GM12878 (cell line): ENCODE data around the gene CDC42BPA. TPM values are rescaled to one million over a fixed set of nuclear protein-coding genes. Genes with fewer than 3 reads are reported as not detected.

Source experiments
- ATAC-seq: fragments of 200-7000 bp; cut with Tn5 transposase; 3 replicates; pipeline ENCODE4 v1.9.1; 2020; ENCODE audit warnings: mild to moderate bottlenecking, moderate library complexity
- BruUV-seq: library from RNA; stranded (reverse); fragments of 400-500 nt; replicated peaks from 2 replicates; lab custom pipeline; 2021; lab: Mats Ljungman, UMichigan
- CTCF ChIA-PET: fragments of 300-600 bp; sonication (Branson Sonifier 250); formaldehyde crosslinking; extraction: SDS; loops from one replicate; lab custom pipeline; 2021; ENCODE audit warnings: inconsistent platforms; lab: Yijun Ruan, JAX
- POLR2A ChIA-PET: fragments of 350-600 bp; formaldehyde crosslinking; extraction: SDS; loops from one replicate; lab custom pipeline; 2021; ENCODE audit warnings: inconsistent platforms; lab: Charles Lee
- RAD21 ChIA-PET: fragments of 300-600 bp; sonication (Branson Sonifier 250); formaldehyde crosslinking; loops from one replicate; lab custom pipeline; 2023; ENCODE audit warnings: antibody characterized with exemption; ENCODE audit not compliant: unreplicated experiment; lab: Charles Lee
- SMC1A ChIA-PET: fragments of 300-600 bp; sonication (Branson Sonifier 250); formaldehyde crosslinking; loops from one replicate; lab custom pipeline; 2023; ENCODE audit not compliant: unreplicated experiment, uncharacterized antibody; lab: Charles Lee
- DNase-seq: peaks from one replicate; pipeline ENCODE4 v3.0.0-alpha.2; 2011; ENCODE audit warnings: low read depth, low spot score
- FAIRE-seq: peaks from 3 replicates; lab custom pipeline; 2011; peaks lifted over from hg19 to GRCh38; lab: Jason Lieb, UNC
- H2AFZ ChIP-seq: 2 replicates; pipeline ENCODE4 v1.6.0; 2011; ENCODE audit warnings: low read depth, low read length, control low read depth; ENCODE audit not compliant: control insufficient read depth
- H3K27ac ChIP-seq: 2 replicates; pipeline ENCODE4 v1.5.1; 2011; ENCODE audit warnings: control low read depth; ENCODE audit not compliant: control insufficient read depth, insufficient read depth
- H3K27me3 ChIP-seq, 2 experiments: replicated peaks in 1 of 2; 2 replicates each; pipeline versions ENCODE4 v1.6.0 to v1.6.1; 2011; ENCODE audit warnings: low read length in 1 of 2; ENCODE audit not compliant: control insufficient read depth in 2 of 2, insufficient read depth in 2 of 2
- H3K36me3 ChIP-seq, 2 experiments: 2 replicates each; pipeline ENCODE4 v1.5.1; 2011; ENCODE audit warnings: low read length in 1 of 2; ENCODE audit not compliant: control insufficient read depth in 2 of 2, insufficient read depth in 2 of 2
- H3K4me1 ChIP-seq: 2 replicates; pipeline ENCODE4 v1.6.1; 2011; ENCODE audit warnings: mild to moderate bottlenecking, low read length, moderate library complexity, mixed read lengths; ENCODE audit not compliant: control insufficient read depth, insufficient read depth
- H3K4me2 ChIP-seq: 2 replicates; pipeline ENCODE4 v1.6.0; 2011; ENCODE audit warnings: control low read depth; ENCODE audit not compliant: control insufficient read depth, insufficient read depth
- H3K4me3 ChIP-seq: fragments of 200-600 bp; sonication (generic); 2 replicates; pipeline ENCODE4 v1.5.1; 2016
- H3K79me2 ChIP-seq: 2 replicates; pipeline ENCODE4 v1.6.0; 2011; ENCODE audit warnings: low read length; ENCODE audit not compliant: control insufficient read depth, insufficient read depth
- H3K9ac ChIP-seq: 2 replicates; pipeline ENCODE4 v1.8.0; 2011; ENCODE audit warnings: low read length, control low read depth, mixed read lengths; ENCODE audit not compliant: control insufficient read depth, insufficient read depth
- H3K9me3 ChIP-seq: replicated peaks from 3 replicates; pipeline ENCODE4 v1.5.1; 2011; ENCODE audit warnings: mild to moderate bottlenecking, low read length; ENCODE audit not compliant: control insufficient read depth, insufficient read depth
- H4K20me1 ChIP-seq: 2 replicates; pipeline ENCODE4 v1.6.0; 2011; ENCODE audit not compliant: control insufficient read depth, insufficient read depth
- ATF7 ChIP-seq: fragments of 450-650 bp; IDR thresholded peaks from 2 replicates; pipeline ENCODE4 v1.6.1; 2016; ENCODE audit warnings: low read depth, mild to moderate bottlenecking
- CHD4 ChIP-seq: fragments of 200-600 bp; sonication (generic); IDR thresholded peaks from 2 replicates; pipeline ENCODE4 v1.6.1; 2016; ENCODE audit warnings: mild to moderate bottlenecking
- FOS ChIP-seq: IDR thresholded peaks from 3 replicates; pipeline ENCODE4 v1.6.1; 2011; ENCODE audit warnings: borderline replicate concordance; ENCODE audit not compliant: insufficient read length; ENCODE audit errors: extremely low read depth
- MYB ChIP-seq: fragments of 150-350 bp; IDR thresholded peaks from 2 replicates; pipeline ENCODE4 v1.6.1; 2014; ENCODE audit warnings: mild to moderate bottlenecking, low read depth, low read length, borderline replicate concordance
- RAD51 ChIP-seq: fragments of 450-650 bp; IDR thresholded peaks from 2 replicates; pipeline ENCODE4 v1.6.1; 2016; ENCODE audit warnings: moderate library complexity, mild to moderate bottlenecking, inconsistent platforms
- RUNX3 ChIP-seq: IDR thresholded peaks from 2 replicates; pipeline ENCODE4 v1.6.1; 2012; ENCODE audit warnings: low read length, inconsistent platforms
- YY1 ChIP-seq: IDR thresholded peaks from 2 replicates; pipeline ENCODE4 v1.6.1; 2011; ENCODE audit warnings: low read depth, mild to moderate bottlenecking, low read length
- ZNF207 ChIP-seq: fragments of 450-650 bp; IDR thresholded peaks from 2 replicates; pipeline ENCODE4 v1.6.1; 2014; ENCODE audit warnings: antibody characterized with exemption, mild to moderate bottlenecking, borderline replicate concordance
- ZNF384 ChIP-seq: IDR thresholded peaks from 2 replicates; pipeline ENCODE4 v1.6.1; 2012; ENCODE audit warnings: low read depth, mild to moderate bottlenecking, low read length, improper control_type of control experiment, borderline replicate concordance
- ZNF622 ChIP-seq: fragments of 450-650 bp; IDR thresholded peaks from 2 replicates; pipeline ENCODE4 v1.6.1; 2017; ENCODE audit warnings: mild to moderate bottlenecking, inconsistent platforms
- WGBS: methylation state at CpG from one replicate; pipeline ENCODE4 v1.1.6; 2016; ENCODE audit warnings: low lambda C conversion rate; ENCODE audit not compliant: insufficient replicate concordance, insufficient coverage; ENCODE audit errors: missing lambda C conversion rate; 5-methylcytosine and 5-hydroxymethylcytosine counted together
- in situ Hi-C: fragments of 300-500 bp; cut with MboI; formaldehyde crosslinking; loops from 9 replicates; pipeline ENCODE4 v1.14.3; 2018; ENCODE audit warnings: mixed read lengths
- intact Hi-C: fragments of 100-400 bp; cut with micrococcal nuclease; formaldehyde crosslinking; loops from one replicate; pipeline ENCODE4 v1.14.2; 2022; ENCODE audit not compliant: unreplicated experiment
- polyA plus RNA-seq, 11 experiments: library from polyadenylated mRNA; depleted of rRNA in 4 of 11; unstranded in 6 of 11; stranded (reverse) in 5 of 11; fragments of >200 nt; fragmentation: Nextera tagmentation in 4 of 11; fragmentation: Illumina TruSeq in 1 of 11; extraction: Ambion mirVana in 4 of 11; extraction: Trizol in 1 of 11; gene quantifications; 1 replicate in 1 of 11; 2 replicates in 10 of 11; pipeline versions ENCODE4 v1.2.1 to v1.2.3, GENCODE V29; 2011 to 2016; ENCODE audit warnings: inconsistent platforms in 2 of 11, missing spikeins in 2 of 11, low read depth in 1 of 11
- total RNA-seq, 4 experiments: library from RNA; depleted of rRNA in 3 of 4; stranded (reverse); fragments of >200 nt in 3 of 4; fragmentation: Illumina TruSeq in 1 of 4; extraction: Trizol in 1 of 4; gene quantifications; 2 replicates each; pipeline versions ENCODE4 v1.2.1 to v1.2.3, GENCODE V29; 2013 to 2021
- TF ChIP-seq, protein P1 (sequence below): fragments of 450-650 bp; IDR thresholded peaks from 2 replicates; pipeline ENCODE4 v1.6.1; 2017; ENCODE audit warnings: mild to moderate bottlenecking, low read depth, inconsistent platforms; ENCODE audit not compliant: poor library complexity, severe bottlenecking
- TF ChIP-seq, protein P2 (sequence below): fragments of 450-650 bp; conservative IDR thresholded peaks from 2 replicates; pipeline ENCODE4 v1.6.1; 2017; ENCODE audit warnings: mild to moderate bottlenecking, moderate library complexity
- TF ChIP-seq, protein P3 (sequence below): fragments of 450-650 bp; IDR thresholded peaks from 2 replicates; pipeline ENCODE4 v1.6.1; 2017; ENCODE audit warnings: borderline replicate concordance

The CDC42BPA gene
- total and polyA plus RNA-seq, 10 of the 15 experiments (the other 5 are each of a cell fraction or from before 2014, with no cell fraction given): 0.02 to 0.52 (median 0.10) TPM

DNA sequence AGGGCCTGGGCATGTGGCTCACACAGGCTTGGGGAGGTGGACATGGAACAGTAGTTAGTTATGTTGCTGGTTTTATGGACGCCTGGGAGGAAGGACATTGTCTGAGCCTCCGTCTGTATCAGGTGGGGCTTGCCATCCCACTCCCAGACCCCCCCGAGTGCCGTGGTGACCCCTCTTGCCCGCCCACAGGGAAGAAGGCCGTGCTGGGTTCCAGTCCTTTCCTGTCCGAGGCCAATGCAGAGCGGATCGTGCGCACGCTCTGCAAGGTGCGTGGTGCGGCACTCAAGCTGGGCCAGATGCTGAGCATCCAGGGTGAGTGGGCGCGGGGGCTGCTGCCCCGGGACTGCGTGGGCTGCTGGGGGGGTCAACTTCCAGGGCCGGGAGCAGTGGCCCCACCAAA is 336.5 kb downstream of the CDC42BPA start:
- H3K9me3 ChIP-seq: no peaks in the 10 kb centered on the region
- no peaks in the 10 kb centered on the region for H4K20me1 ChIP-seq
- peaks cover 2% of the 10 kb centered on the region in 2 experiments; a peak in 3 of 4 replicates for H3K36me3 ChIP-seq
- no peak overlapping the region for H3K9ac ChIP-seq
- in situ Hi-C loops: no loop called here
- no peak overlapping the region for H3K27ac ChIP-seq
- POLR2A ChIA-PET: no interaction called here
- H2AFZ ChIP-seq: no peak overlapping the region
- no peak overlapping the region for H3K4me2 ChIP-seq
- no peak for ATAC-seq
- no TSS peak for BruUV-seq
- SMC1A ChIA-PET: no interaction called here
- TF ChIP-seq CHD4: no peak
- TF ChIP-seq, protein P1, sequence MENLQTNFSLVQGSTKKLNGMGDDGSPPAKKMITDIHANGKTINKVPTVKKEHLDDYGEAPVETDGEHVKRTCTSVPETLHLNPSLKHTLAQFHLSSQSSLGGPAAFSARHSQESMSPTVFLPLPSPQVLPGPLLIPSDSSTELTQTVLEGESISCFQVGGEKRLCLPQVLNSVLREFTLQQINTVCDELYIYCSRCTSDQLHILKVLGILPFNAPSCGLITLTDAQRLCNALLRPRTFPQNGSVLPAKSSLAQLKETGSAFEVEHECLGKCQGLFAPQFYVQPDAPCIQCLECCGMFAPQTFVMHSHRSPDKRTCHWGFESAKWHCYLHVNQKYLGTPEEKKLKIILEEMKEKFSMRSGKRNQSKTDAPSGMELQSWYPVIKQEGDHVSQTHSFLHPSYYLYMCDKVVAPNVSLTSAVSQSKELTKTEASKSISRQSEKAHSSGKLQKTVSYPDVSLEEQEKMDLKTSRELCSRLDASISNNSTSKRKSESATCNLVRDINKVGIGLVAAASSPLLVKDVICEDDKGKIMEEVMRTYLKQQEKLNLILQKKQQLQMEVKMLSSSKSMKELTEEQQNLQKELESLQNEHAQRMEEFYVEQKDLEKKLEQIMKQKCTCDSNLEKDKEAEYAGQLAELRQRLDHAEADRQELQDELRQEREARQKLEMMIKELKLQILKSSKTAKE: no peak
- no peak for TF ChIP-seq ZNF207
- no peak for TF ChIP-seq RUNX3
- no peak for TF ChIP-seq ATF7
- no peak for TF ChIP-seq ZNF622
- TF ChIP-seq, protein P2, sequence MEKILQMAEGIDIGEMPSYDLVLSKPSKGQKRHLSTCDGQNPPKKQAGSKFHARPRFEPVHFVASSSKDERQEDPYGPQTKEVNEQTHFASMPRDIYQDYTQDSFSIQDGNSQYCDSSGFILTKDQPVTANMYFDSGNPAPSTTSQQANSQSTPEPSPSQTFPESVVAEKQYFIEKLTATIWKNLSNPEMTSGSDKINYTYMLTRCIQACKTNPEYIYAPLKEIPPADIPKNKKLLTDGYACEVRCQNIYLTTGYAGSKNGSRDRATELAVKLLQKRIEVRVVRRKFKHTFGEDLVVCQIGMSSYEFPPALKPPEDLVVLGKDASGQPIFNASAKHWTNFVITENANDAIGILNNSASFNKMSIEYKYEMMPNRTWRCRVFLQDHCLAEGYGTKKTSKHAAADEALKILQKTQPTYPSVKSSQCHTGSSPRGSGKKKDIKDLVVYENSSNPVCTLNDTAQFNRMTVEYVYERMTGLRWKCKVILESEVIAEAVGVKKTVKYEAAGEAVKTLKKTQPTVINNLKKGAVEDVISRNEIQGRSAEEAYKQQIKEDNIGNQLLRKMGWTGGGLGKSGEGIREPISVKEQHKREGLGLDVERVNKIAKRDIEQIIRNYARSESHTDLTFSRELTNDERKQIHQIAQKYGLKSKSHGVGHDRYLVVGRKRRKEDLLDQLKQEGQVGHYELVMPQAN: no peak
- no peak for TF ChIP-seq FOS
- no peak for TF ChIP-seq MYB
- no peak for TF ChIP-seq ZNF384
- TF ChIP-seq RAD51: no peak
- TF ChIP-seq YY1: no peak
- TF ChIP-seq, protein P3, sequence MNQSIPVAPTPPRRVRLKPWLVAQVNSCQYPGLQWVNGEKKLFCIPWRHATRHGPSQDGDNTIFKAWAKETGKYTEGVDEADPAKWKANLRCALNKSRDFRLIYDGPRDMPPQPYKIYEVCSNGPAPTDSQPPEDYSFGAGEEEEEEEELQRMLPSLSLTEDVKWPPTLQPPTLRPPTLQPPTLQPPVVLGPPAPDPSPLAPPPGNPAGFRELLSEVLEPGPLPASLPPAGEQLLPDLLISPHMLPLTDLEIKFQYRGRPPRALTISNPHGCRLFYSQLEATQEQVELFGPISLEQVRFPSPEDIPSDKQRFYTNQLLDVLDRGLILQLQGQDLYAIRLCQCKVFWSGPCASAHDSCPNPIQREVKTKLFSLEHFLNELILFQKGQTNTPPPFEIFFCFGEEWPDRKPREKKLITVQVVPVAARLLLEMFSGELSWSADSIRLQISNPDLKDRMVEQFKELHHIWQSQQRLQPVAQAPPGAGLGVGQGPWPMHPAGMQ: no peak
- intact Hi-C loops: no loop called here
- no peaks in the 10 kb centered on the region for H3K79me2 ChIP-seq
- no peaks in the 10 kb centered on the region for H3K4me1 ChIP-seq
- no peak for DNase-seq
- CTCF ChIA-PET: no interaction called here
- H3K4me3 ChIP-seq: no peak overlapping the region
- RAD21 ChIA-PET: no interaction called here
- no peak for FAIRE-seq
- WGBS: 76% methylated on average over 18 of the region's 18 CpGs
- H3K27me3 ChIP-seq: no peaks in the 10 kb centered on the region
